ENCODE results near the gene KRTAP5-6.
"Not testable (repeated sequence)": the region's sequence is repeated elsewhere in the genome, so short reads cannot be mapped to it uniquely, and the experiment has no call there.

KRTAP5-6 gene

DNA sequence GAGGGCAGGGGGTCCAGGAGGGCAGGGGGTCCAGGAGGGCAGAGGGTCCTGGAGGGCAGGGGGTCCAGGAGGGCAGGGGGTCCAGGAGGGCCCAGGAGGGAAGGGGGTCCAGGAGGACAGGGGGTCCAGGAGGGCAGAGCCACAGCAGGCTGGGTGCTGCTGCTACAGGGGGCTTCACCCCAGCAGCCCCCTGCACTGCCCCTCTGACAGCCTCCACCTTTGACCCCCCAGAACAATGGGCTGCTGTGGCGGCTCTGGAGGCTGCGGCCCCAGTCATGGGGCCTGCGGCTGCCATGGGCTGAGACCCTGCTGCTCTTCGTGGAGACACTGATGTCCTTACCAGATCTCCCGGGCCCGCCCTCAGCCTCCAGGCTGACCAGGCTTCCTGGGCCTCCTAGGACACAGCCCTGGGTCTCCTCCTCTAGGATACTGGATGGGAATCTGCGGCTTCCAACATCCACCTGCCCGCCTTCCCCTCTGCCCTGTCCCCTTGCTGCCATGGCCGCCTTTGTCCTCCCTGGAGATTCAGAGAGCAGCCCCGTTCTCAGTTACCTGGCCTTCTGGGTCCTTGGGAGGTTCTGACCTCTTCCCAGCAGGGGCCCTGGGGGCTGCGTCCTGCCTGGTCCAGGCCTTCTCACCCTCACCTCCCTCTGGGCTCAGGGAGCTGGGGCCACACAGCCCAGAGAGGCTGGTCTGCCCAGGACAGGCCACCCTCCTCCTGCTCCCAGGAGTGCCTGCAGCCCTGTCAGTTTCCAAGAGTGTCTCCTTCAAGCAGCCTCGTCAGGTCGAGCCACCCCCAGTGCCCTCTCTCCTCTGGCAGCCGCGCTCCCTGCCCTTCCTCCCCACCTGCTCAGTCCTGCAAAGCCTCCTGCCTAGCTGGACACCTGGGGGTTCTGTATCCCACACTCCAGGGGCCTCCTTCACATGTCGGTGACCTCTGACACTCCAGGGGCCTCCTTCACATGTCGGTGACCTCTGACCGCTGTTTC lies 11.8 kb upstream of the KRTAP5-6 start:
- not testable (repeated sequence) for DNase-seq

DNA sequence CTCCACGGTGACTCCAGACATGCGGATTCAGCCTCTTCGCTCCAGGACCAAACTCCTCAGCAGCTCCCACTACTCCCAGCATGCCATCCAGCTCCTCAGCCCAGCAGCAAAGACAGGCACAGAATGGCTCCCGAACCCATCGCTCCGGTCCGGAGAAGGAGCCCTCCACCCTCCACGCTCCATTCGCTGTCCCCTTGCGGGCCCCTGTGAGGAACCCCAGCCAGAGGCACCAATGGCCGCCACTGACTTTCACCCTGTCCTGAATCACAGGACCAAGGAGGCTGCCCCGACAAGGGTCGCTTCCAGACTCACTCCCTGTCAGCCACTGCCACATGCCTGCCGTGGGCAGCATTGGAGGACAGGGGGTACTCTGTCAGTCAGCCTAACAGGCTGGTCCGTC lies 10.8 kb upstream of the KRTAP5-6 start:
- DNase-seq = not testable (repeated sequence)

DNA sequence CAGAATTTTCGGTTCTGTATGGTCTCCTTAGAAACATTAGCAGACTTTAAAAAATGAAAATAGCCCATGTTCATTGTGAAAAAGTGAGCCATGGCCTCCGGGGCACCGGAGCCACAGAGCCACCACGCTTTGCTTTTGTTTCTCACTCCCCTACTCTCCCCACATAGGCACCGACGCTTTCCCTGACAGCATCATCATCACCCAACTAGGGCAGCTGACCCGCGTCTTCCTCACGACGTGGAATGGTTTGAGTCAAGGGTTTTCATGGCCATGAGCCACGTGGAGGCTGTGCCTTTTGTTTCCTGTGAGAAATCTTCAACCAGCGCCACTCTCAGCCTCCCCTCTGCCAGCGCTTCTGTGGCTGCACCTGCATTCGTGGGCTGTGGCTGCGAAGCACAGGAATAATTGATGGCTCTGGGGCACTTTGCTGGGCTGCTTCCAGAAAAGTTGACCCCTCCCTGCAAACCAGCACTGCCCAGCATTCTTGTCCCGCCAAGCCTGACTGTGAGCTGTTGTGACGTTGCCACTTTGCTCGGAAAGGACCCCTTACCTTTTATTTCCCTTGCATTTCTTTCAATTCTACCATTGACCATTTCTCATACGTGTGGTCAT lies 8.6 kb upstream of the KRTAP5-6 start:
- not testable (repeated sequence) for DNase-seq

DNA sequence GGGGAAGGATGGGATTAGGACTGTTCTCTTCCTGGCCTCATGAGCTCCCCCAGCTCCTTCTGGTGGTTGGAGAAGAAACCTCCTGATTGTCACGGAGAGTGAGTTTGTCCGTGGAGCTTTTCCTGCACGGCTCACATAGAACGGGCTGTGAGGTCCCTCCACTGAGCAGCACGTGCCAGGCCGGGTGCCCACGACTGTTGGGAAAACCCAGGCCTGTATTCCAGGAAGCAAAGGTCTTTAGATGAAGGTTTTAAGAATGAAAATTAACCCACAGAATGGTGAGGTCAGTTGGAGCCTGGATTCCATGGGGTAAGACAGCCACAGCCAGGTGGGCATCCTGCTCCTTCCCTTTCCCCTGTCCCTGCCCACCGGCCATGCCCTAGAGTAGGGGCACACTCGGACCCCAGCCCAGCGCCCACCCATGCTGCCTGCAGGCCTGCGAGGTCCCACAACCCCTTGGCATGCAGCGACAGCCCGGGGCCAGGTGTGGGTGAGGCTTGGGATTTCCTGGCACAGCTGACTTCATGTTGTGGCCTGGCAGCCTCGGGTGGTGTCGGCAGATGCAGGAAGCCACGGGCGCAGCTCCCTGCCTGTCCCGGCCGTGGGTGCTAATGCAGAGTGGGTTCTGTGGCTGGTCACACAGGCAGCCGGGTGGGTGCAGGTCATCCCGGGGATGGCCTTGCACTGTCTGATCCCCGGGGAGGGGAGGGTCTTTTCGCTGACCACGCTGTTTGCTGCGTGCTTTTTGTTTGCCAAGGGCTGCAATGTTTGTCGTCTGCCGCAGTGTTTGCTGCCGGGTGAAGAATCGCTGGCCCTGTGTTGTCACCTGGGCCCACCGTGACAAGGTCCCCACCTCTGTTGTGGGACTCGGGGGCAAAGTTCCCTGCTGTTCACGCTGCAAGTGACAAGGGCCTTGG lies 7.5 kb upstream of the KRTAP5-6 start:
- not testable (repeated sequence) for DNase-seq

DNA sequence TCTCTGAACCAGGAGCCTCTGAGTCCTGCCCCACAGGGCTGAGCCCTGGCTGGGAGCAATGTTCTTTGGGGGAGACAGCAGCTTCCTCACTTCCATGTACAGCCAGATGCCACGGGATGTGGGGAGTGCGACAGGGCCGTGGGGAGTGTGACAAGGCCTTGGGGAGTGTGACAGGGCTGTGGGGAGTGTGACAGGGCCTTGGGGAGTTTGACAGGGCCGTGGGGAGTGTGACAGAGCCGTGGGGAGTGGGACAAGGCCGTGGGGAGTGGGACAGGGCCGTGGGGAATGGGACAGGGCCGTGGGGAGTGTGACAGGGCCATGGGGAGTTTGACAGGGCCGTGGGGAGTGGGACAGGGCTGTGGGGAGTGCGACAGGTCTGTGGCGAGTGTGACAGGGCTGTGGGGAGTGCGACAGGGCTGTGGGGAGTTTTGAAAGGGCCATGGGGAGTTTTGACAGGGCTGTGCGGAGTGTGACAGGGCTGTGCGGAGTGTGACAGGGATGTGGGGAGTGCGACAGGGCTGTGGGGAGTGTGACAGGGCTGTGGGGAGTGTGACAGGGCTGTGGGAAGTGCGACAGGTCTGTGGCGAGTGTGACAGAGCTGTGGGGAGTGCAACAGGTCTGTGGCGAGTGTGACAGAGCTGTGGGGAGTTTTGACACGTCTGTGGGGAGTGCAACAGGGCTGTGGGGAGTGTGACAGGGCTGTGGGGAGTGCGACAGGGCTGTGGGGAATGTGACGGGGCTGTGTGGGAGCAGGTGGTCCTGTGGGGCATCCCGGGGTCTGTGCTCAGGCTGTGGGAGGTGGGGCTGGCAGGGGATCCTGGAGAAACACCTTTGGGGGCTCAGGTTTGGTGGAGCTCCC lies 6.6 kb upstream of the KRTAP5-6 start:
- no peak for DNase-seq

DNA sequence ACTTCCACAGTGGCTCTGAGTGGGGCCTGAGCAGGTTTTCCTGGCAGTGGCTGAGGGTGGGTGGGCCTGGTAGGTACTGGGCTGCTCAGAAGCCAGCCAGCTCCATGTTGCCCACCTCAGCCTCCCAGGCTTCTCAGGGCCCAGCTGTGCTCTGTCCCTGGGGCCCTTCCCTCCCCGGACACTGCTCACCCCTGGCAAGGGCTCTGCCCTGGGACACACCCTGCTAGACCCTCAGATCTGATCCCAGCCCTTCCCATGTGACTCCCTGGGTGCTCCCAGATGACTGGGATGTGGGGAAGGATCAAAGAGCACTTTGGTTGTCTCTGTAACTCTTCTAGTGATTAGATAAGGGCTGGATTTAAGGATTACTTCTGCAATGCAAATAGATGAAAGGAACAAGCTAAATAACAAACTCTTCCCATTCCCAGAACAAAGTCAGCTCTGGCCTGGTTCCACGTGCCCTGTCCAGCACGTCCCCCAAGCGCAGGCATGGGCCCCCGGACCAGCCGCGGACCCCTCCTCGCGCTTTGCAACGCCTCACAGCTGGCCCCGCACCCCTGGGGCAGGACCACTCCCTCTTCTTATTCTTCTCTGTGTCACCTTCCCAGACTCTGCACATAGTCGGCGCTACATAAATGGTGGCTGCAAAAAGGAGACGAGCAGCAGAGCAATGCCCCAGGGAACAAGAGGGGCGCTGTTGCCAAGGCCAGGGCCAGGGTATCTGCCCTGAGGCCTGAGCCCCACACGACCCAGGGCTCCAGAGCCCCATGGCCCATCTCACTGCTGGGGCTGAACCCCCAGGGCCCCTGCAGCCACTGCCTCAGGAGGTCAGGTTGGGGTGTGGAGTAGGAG lies 5.7 kb upstream of the KRTAP5-6 start:
- DNase-seq = no peak

DNA sequence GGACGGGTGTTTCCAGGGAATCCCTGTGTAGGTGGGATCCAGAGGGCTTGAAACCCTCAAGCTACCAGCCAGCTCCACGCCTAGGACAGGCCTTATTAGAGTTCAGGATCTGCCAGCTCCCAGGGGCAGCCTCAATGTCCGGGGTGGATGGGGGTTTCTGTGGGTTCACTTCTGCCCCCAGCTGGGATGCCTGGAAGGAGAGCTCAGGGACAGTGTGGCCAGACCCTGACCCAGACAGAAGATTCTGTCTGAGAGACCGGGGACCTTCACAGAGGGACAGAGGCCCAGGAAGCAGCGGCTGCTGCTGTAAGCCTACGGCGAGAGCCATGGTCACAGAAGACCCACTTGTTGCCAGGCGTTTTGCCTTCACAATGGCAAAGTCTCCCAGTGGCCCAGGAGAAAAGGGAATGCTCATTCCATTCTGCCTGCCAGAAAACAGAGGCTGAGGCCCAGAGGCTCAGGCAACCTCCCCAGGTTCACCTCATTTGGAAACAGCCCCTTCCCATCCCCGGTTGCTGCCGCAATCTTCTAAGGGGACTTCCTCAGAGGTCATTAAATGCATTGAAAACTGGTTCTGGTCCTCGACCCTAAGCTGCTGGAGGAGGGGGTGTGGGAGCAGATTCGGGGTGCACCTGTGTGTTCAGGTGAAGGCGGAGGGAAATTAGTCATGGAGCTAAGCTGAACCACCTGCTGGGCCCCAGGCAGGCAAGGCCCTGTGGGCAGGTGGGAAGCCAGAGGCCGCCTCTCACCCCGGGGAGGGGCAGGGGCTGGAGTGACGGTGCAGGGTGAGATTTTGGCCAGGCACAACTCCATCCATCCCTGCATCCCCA lies 4.9 kb upstream of the KRTAP5-6 start:
- no peak for DNase-seq

DNA sequence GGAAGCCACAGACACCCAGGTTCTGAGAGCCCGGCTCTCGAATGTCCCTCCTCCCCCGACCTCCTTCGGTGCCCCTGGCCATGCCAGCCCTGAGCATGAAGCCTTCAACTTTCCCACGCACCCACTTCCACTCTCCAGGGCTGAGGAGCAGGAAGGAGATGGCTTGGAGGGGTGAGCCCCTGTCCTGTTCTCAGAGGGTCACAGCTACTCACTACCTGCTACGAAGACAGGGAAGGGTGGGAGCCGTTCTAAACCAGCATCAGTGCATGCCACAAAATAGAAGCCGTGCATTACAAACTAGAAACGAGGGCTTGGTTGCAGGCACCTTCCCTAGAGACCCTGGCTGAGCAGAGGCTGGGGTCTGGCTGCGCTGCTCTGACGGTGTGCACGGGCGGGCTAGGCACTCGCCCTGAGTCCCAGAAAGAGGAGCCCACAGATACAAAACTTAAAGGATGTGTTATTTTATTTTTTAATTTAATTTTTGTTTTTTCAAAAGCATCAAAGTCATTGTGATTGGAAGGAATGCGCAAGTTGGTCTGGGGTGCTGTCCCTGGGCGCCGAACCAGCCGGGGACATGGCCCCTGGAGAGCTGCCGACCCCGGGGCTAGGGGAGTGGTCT lies 4.2 kb upstream of the KRTAP5-6 start:
- DNase-seq = no peak

DNA sequence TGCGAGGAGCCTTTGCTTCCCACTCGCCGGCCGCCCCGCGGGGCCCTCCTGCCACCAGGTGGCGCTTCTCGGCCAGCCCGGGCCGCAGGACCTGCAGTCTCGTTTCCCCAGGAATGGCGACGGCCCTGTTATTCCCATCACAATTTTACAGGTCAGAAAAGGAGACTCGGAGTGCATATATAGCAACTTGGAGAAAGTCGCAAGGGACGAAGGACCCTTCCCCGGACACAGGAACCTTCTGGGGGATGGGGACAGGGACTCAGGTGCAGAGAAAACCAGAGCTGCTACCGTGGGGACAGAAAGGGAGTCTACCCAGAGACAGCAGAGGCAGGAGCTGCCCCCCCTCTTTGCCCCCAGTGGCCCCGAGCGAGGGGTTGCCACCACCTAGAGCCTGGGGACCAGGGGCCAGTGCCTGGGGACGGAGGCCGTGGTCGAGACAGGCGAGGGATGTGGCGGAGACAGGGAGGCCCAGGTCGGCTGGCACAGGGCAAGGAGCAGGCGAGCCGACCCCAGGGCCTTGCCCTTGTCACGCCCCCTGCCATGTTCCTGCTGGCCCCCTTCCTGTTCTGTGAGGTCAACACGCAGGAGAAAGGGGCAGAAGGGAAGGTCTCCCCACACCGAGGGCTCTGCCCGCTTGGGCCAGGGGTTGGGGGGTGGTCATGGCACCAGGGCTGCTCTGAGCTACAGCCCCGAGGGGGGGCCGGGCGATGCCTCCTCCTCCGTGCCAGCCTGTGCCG lies 3.5 kb upstream of the KRTAP5-6 start:
- DNase-seq = peak; percentile 93

DNA sequence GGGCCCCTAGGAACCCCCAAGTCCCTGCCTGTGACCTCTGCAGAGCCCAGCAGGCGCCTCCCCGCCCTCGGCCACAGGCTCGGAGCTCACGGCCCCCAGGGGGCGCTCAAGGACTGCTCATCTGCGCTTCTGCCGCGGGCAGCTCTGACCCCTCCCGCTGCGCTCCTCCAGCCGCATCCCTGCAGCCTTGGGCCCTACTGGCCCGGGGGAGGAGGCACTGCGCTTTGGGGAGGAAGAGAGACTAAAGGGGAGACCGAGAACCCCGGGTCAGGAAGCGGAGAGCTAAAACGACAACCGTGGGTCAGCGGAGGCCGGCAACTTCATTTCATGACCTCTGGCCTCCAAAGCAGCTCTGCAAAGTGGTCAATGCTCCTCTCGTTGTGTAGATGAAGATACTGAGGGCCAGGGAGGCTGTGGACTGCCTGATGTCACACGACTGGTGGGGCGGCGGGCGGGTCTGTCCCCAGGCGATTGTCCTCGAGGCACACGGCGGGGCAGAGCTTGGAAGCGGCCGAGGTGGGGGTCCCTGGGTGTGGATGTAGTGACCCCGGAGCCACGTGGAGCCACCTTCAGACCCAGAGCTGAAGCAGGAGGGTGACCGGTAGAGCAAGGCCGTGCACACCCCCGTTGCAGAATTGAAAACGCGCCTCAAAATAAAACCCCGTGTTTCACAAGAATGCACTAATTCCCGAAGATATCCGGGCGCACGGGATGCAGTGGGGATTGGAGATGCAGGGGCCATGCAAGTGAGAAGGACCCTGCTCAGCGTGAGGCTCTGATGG lies 2.7 kb upstream of the KRTAP5-6 start:
- DNase-seq = peak; percentile 91

DNA sequence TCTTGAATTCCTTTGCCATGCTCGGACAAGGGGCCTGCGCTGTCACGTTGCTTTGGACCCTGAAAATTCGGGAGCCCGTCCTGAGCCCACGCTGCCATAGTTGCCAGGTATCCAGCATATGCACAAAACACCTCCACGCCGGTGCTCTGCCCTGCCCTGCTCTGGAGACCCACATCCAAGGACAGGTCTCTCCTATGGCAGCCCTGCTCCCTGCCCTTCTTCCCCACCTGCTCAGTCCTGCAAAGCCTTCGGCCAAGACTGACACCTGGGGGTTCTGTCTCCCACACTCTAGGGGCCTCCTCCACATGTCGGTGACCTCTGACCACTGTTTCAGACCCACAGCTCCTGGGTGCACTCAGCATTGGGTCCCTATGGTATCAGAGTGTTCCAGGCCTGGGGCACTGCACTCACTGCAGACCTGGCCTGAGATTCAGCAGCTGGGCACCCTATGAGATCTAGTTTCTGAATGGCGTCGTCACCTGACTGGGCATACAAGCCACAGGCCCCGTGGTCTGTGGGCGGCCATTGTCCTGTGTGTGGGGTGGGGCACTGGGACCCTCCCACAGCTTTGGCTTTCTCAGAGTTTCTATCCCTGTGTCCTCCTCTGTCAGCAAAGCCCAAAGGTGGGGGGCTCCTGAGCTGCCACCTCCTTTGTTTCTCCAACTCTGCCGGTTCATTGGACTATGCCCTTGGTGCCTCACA lies 2.0 kb upstream of the KRTAP5-6 start:
- no peak for DNase-seq

DNA sequence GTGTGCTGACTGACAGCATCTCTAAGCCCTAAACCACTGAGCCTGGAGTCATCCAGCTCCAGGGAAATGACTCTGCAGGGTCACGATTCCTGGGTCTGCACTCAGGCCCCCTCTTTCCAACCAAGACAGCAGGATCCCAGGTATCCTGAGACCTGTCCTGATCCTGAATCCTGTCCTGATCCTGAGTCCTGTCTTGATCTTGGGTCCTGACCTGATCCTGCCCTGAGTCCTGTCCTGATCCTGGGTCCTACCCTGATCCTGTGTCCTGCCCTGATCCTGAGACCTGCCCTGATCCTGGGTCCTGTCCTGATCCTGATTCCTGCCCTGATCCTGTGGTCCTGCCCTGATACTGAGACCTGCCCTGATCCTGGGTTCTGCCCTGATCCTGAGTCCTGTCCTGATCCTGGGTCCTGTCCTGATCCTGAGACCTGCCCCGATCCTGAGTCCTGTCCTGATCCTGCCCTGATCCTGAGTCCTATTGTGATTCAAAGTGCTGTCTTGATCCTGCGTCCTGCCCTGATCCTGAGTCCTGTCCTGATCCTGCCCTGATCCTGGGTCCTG lies 1.4 kb upstream of the KRTAP5-6 start:
- no peak for DNase-seq

DNA sequence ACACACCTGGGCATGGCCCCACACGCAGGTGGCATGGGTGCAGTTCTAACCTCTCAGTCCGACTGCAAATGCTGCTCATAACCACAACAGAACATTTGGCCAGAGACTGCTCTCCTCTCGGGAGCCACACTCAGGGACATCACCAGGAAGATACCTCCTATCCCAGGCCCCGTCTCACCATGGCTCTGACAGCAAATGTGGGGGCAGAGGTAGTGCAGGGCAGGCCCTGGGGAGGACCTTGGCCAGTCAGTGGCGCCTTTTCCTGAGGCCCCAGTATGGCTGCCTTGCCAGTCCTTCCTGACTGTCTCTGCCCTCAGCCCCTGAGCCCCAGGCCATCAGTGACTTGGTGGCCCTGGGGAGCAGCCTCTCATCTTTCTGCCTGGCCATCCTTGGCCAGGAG lies 2.8 kb downstream of the KRTAP5-6 start:
- DNase-seq = no peak

DNA sequence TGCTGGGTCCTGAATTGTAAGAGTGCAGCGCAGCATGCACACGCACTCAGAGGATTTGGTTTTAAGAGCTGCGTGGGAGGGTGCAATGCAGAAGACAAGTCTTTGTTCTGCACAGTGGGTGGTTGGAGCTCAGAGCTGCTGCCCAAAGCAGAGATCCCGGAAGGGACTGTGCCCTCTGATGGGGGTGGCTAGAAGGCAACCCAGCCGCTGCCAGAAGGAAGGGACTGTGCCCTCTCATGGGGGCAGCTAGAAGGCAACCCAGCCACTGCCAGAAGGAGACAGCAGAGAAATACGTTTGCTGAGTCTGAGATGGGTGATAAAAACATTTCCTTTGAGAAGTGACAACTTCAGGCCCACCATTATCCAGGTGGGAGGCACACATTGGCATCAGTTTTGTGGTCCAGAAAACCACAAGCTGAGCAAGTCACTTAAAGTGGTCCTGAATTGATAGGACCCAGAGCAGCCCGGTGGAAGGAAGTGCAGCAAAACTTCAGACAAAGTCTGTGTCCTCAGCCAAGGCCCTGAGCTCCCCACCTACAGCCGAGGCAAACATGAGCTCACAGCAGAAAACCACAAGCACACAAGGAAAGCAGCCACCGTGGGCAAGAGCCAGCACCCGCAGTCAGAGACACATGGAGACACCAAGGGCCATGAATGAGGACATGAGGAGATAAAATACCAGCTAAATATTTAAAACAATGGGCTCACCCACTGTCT lies 4.3 kb downstream of the KRTAP5-6 start:
- DNase-seq = no peak

DNA sequence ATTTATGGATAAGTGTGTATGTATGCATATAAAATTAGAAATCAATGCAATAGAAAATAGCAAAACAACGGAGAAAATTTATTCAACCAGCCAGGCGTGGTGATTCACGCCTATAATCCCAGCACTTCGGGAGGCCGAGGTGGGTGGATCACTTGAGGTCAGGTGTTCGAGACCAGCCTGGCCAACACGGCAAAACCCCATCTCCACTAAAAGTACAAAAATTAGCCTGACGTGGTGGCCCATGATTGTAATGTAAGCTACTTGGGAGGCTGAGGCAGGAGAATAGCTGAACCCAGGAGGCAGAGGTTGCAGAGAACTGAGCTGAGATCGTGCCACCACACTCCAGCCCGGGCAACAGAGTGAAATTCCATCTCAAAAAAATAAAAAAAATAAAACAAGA lies 5.5 kb downstream of the KRTAP5-6 start:
- no peak for DNase-seq

DNA sequence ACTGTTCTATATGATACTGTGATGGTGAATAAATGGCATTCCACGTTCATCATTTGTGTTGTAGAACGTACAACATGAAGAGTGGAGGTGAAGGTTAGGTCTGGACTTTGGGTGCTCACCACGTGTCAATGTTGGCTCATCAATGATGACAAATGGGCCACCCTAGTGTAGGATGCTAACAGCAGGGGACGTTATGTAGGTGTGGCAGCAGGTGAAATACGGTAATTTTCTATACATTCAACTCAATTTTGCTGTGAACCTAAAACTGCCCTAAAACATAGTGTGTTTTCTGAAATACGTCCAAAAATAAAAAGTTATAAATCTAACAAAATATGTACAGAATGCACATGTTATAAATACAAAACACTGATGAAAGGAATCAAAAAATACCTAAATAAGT lies 6.2 kb downstream of the KRTAP5-6 start:
- no peak for DNase-seq

Measured in right forelimb (tissue), 1 donor.